Spleen (tissue), 7 donors: ENCODE data around the gene UBE2G1.

Experiments
- CTCF ChIP-seq, 11 experiments: fragments of 200-600 bp in 7 of 11; fragments of 450-650 bp in 4 of 11; sonication (generic) in 4 of 11; IDR thresholded peaks in 8 of 11; conservative IDR thresholded peaks in 3 of 11; 1 replicate in 7 of 11; 2 replicates in 4 of 11; pipeline versions ENCODE4 v1.4.0 to v1.8.0; 2016 to 2021; ENCODE audit warnings: antibody characterized with exemption in 11 of 11, inconsistent platforms in 4 of 11, mild to moderate bottlenecking in 1 of 11
- POLR2A ChIP-seq, 3 donors: fragments of 450-650 bp; IDR thresholded peaks; one replicate each; pipeline ENCODE4 v1.5.1; 2017; ENCODE audit warnings: antibody characterized with exemption in 3 of 3, mild to moderate bottlenecking in 1 of 3
- POLR2AphosphoS5 ChIP-seq, 3 donors: sonication (generic); formaldehyde crosslinking; IDR thresholded peaks; one replicate each; pipeline ENCODE4 v1.5.1; 2017; ENCODE audit warnings: antibody characterized with exemption in 3 of 3
- donor health status: DM: no; HTN: no; CAD: no; lungs with moderate emphysema.
- donor health status: DM: no; HTN: no; CAD: no.
- donor health status: DM: no; HTN: no; CAD: no.

- TF ChIP-seq CTCF (IDR thresholded peaks at IDR 0.05 in 8 of 11, conservative IDR thresholded peaks at IDR 0.05 in 3 of 11) (no peak), POLR2A (IDR thresholded peaks at IDR 0.05) (no peak), POLR2AphosphoS5 (IDR thresholded peaks at IDR 0.05) (no peak)
These were observed 31.5 kb downstream of the UBE2G1 start for GRCh38 chr17:4334776-4335584.
